Psoas muscle (tissue), 8 donors: ENCODE data around the gene ABHD5. TPM values are rescaled to one million over a fixed set of nuclear protein-coding genes. Genes with fewer than 3 reads are reported as not detected.

ENCODE experiments used
- ATAC-seq, 4 donors: fragments of 200-7000 bp; cut with Tn5 transposase; one replicate each; pipeline ENCODE4 v1.9.1; 2020; ENCODE audit warnings: moderate library complexity in 3 of 4, mild to moderate bottlenecking in 2 of 4
- DNase-seq, 2 donors: peaks; one replicate each; pipeline ENCODE4 v3.0.0-alpha.2; 2020
- H3K27ac ChIP-seq: fragments of 200-600 bp; one replicate; pipeline ENCODE4 v1.8.0; 2022
- H3K27me3 ChIP-seq, 3 donors: fragments of 200-600 bp in 1 of 3; one replicate each; pipeline versions ENCODE4 v1.6.1 to v1.8.0; 2013 to 2022; ENCODE audit warnings: low read length in 2 of 3, mild to moderate bottlenecking in 2 of 3, moderate library complexity in 1 of 3; ENCODE audit not compliant: insufficient read depth in 3 of 3
- H3K36me3 ChIP-seq, 2 donors: fragments of 200-600 bp in 1 of 2; one replicate each; pipeline versions ENCODE4 v1.6.1 to v1.8.0; 2013 to 2022; ENCODE audit warnings: low read depth in 1 of 2, mild to moderate bottlenecking in 1 of 2, moderate library complexity in 1 of 2; ENCODE audit not compliant: insufficient read depth in 1 of 2
- H3K4me1 ChIP-seq: fragments of 200-600 bp; one replicate; pipeline ENCODE4 v1.8.0; 2022
- H3K4me3 ChIP-seq: fragments of 200-600 bp; one replicate; pipeline ENCODE4 v1.8.0; 2022; ENCODE audit warnings: mild to moderate bottlenecking
- H3K9me3 ChIP-seq: fragments of 200-600 bp; one replicate; pipeline ENCODE4 v1.8.0; 2022
- WGBS, 3 donors: extraction: QIAGEN DNeasy Blood & Tissue Kit; methylation state at CpG; one replicate each; pipeline versions ENCODE4 v1.1.6 to v1.1.7; 2013; 5-methylcytosine and 5-hydroxymethylcytosine counted together
- intact Hi-C, 2 donors: fragments of 100-400 bp; cut with DNase I; formaldehyde crosslinking; loops; one replicate each; pipeline versions ENCODE4 v1.11.0 to v1.14.2; 2022
- polyA plus RNA-seq, 3 donors: library from polyadenylated mRNA; stranded (reverse); fragments of 200-250 nt; gene quantifications; one replicate each; pipeline ENCODE4 v1.2.3, GENCODE V29; 2013
- total RNA-seq, 4 donors: library from RNA; stranded (reverse); fragmentation: NEBNext Ultra II Directional in 2 of 4; extraction: Animal tissue kit (Norgen Biotek cat#: 25700) in 2 of 4; gene quantifications; one replicate each; pipeline versions ENCODE4 v1.2.1 to v1.2.4, GENCODE V29; 2021 to 2023
- TF ChIP-seq, protein P1 (sequence below): fragments of 200-600 bp; IDR thresholded peaks from one replicate; pipeline ENCODE4 v1.8.0; 2022; ENCODE audit warnings: antibody characterized with exemption
- donor health status: healthy with polysubstance abuse.
- donor health status: DM: no; HTN: no; CAD: no; lungs with moderate emphysema.
- donor health status: Bipolar disorder and iron deficiency.
- donor health status: healthy.
- donor health status: DM: yes; HTN: yes; CAD: no.
- donor health status: DM: no; HTN: no; CAD: no.
- donor health status: DM: no; HTN: no; CAD: no.
- donor health status: DM: yes; HTN: yes; CAD: no.

ABHD5 gene
- total and polyA plus RNA-seq, 7 donors = 16.1 to 69.4 (median 29.6) TPM

DNA sequence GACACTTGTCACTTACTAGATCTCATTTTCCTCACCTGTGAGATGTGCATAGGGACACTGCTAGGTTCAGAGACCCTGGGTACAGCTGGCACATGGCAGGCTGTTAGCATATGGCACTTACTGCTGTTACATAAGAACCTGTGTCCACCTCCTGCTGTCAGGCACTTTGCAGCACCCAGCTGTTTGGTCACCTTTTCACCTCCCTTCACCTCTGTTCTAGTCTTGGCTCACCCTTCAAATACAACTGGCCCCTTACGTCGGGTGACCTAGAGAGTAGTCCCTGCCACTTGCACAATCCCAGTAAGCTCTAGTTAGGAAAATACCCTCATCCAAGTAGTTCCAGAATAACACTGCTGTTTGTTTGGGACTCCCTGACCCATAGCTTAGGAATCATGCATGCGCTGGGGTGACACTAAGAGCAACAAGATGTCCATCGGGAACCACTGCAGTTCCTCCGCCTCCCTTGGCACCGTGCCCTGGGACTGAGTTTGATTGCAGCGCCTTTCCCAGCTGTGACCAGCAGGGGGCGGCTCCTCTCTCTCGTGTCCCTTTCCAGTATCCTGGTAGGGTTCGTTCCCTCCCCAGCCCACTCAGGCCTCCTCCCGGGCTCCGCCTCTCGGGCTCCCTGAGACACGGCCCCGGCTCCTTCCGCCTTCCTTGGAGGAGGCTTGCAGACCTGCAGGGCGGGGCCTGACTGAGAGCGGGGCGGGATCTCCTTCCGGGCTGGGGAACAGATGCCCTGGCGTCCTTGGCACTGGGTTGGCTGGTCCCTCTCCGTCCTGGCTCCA lies 78.6 kb downstream of the ABHD5 start:
- H3K4me3 ChIP-seq = peak overlapping the region; percentile 54
- H3K9me3 ChIP-seq = no peaks in the 10 kb centered on the region
- no peaks in the 10 kb centered on the region for H3K36me3 ChIP-seq
- TF ChIP-seq, protein P1, sequence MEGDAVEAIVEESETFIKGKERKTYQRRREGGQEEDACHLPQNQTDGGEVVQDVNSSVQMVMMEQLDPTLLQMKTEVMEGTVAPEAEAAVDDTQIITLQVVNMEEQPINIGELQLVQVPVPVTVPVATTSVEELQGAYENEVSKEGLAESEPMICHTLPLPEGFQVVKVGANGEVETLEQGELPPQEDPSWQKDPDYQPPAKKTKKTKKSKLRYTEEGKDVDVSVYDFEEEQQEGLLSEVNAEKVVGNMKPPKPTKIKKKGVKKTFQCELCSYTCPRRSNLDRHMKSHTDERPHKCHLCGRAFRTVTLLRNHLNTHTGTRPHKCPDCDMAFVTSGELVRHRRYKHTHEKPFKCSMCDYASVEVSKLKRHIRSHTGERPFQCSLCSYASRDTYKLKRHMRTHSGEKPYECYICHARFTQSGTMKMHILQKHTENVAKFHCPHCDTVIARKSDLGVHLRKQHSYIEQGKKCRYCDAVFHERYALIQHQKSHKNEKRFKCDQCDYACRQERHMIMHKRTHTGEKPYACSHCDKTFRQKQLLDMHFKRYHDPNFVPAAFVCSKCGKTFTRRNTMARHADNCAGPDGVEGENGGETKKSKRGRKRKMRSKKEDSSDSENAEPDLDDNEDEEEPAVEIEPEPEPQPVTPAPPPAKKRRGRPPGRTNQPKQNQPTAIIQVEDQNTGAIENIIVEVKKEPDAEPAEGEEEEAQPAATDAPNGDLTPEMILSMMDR = peak; percentile 92
- intact Hi-C loops = loop anchor here (2.0 to 10.0 kb wide), 3 partner anchors 78 to 428 kb away; partner anchors contain the start of gene ABHD5 (in 1 of the 2)
- peak; percentile 96 to 98 for DNase-seq
- H3K27me3 ChIP-seq = no peaks in the 10 kb centered on the region
- 2 to 3% (median 3%) methylated on average over 22 of the region's 22 CpGs for WGBS, 3 donors
- peak overlapping the region; percentile 82 for H3K27ac ChIP-seq
- peaks cover 41% of the 10 kb centered on the region for H3K4me1 ChIP-seq
- peak; percentile 77 to 86 (median 82) for ATAC-seq

DNA sequence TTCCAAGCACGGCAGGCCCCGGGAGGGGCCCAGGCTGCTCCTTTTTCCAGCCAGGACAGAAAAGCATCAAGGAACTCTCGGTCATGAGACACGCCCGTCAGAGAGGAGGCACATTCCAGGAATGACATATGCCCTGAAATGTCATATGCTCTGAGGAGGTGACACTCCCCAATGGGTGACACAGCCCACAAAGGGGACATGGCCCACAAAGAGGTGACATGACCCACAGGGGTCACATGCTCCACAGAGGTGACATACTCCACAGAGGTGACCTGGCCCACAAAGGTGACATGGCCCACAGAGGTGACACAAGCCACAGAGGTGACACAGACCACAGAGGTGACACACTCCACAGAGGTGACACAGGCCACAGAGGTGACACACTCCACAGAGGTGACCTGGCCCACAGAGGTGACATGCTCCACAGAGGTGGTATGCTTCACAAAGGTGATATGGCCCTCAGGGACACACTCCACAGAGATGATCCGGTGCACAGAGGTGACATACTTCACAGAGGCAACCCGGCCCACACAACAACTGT lies 79.2 kb downstream of the ABHD5 start:
- 33 to 35% (median 35%) methylated on average over 6 to 7 of the region's 7 CpGs for WGBS, 3 donors

DNA sequence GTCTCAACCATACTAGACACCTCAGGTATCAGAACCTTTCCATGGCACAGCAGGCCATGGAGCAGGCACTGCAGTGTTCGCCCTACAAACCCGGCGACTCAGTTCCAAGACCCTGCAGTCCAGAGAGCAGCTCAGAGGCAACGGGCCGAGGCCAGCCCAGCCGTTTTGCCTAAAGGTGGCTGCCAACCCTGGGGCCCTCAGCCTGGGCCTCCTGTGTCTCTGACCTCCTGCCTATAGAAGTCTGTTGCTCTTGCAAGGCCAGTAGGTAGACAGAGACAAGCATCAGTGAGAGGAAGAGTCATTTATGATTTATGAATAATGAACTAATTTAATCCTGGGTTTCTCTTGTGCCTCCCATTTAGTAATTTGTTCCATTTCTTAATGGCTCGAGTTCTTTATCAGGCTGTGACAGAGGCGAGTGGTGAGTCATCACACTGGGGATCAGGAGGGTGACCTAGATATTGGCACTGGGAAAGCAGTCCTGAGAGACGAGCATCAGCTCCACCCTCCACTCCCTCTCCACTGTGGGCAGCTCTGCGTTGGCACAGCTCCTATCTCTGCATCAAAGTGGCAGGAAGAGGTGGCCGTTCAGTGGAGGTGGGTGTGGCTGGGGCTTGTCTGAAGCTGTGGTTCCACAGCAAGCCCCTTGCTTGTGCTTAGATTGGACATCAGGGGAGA lies 79.8 kb downstream of the ABHD5 start:
- peaks cover 36% of the 10 kb centered on the region for H3K4me1 ChIP-seq
- H3K27ac ChIP-seq = peak overlapping the region; percentile 82
- TF ChIP-seq, protein P1 = no peak
- ATAC-seq (peak; percentile 80 to 83 (median 81)), DNase-seq (peak; percentile 57 to 70)
- H3K36me3 ChIP-seq = no peaks in the 10 kb centered on the region
- 33 to 37% (median 37%) methylated on average over 11 of the region's 11 CpGs for WGBS, 3 donors
- H3K9me3 ChIP-seq = no peaks in the 10 kb centered on the region
- intact Hi-C loops = no loop called here
- no peaks in the 10 kb centered on the region for H3K27me3 ChIP-seq
- H3K4me3 ChIP-seq = no peak overlapping the region

More for the DNA sequence above, 79.2 kb downstream of the ABHD5 start:
- intact Hi-C loops = loop anchor here (2.0 to 10.0 kb wide), 3 partner anchors 79 to 427 kb away; partner anchors contain the start of gene ABHD5 (in 1 of the 2)
- Histone ChIP-seq H3K27me3 (no peaks in the 10 kb centered on the region), H3K36me3 (no peaks in the 10 kb centered on the region), H3K4me1 (peaks cover 41% of the 10 kb centered on the region), H3K4me3 (peak overlapping the region; percentile 54), H3K27ac (peak overlapping the region; percentile 82), H3K9me3 (no peaks in the 10 kb centered on the region)
- DNase-seq (peak in 1 of 2 donors; percentile 53), ATAC-seq (peak; percentile 13 to 25 (median 20))
- TF ChIP-seq, protein P1 = no peak

DNA sequence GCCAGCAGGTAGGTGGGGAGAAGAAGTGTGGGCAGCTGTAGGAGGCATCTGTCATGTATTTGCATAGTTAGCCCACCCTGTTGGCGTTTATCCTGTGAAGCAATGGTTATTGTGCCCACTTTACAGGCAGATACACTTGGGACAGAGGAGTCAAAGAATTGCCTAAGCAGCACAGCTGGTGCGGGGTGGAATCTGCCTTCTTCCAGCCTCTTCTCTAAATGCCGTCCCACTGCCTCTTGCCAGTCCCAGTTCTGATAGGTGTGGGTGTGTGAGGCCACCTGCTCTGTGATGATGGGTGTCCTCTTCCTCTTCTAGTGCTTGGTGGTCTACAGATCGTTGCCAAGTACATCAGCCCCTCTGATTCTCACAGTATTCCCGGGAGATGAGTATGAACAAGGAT lies 80.9 kb downstream of the ABHD5 start:
- no peaks in the 10 kb centered on the region for H3K27me3 ChIP-seq
- intact Hi-C loops = no loop called here
- DNase-seq = no peak
- no peak for ATAC-seq
- no peaks in the 10 kb centered on the region for H3K36me3 ChIP-seq
- no peak overlapping the region for H3K4me3 ChIP-seq
- TF ChIP-seq, protein P1 = no peak
- H3K27ac ChIP-seq = no peak overlapping the region
- 69 to 77% (median 77%) methylated on average over 5 of the region's 5 CpGs for WGBS, 3 donors
- H3K9me3 ChIP-seq = no peaks in the 10 kb centered on the region
- peaks cover 33% of the 10 kb centered on the region for H3K4me1 ChIP-seq
